ENCODE results near the gene ZNF597. TPM values are rescaled to one million over a fixed set of nuclear protein-coding genes. Genes with fewer than 3 reads are reported as not detected.

Gene ZNF597
- total RNA-seq, 1 experiment from 2014 or later, result 3.5 TPM

- H3K27me3 Mint-ChIP-seq (ENCODE audit: low read depth), result peaks cover 7% of the 10 kb centered on the region
- Histone ChIP-seq H4K5ac (ENCODE audit: insufficient read length, low read depth, low read length) (no peak overlapping the region), H4K91ac (ENCODE audit: insufficient read length, low read depth, low read length) (no peak overlapping the region), H2BK12ac (ENCODE audit: insufficient read length, low read depth, low read length) (no peak overlapping the region), H3K56ac (ENCODE audit: insufficient read length, low read depth, low read length) (no peak overlapping the region), H2BK120ac (ENCODE audit: low read depth, low read length, poor library complexity, severe bottlenecking) (no peak overlapping the region), H2AK5ac (ENCODE audit: insufficient read length, low read length) (no peak overlapping the region), H3K9ac (ENCODE audit: extremely low read depth, insufficient read length, low read length) (no peak overlapping the region), H4K20me1 (ENCODE audit: control insufficient read depth, insufficient read depth, insufficient read length) (no peaks in the 10 kb centered on the region), H3K9me3 (ENCODE audit: control insufficient read depth, low read depth, low read length) (peaks cover 73% of the 10 kb centered on the region), H2BK15ac (ENCODE audit: low read depth, low read length) (no peak overlapping the region), H2BK20ac (ENCODE audit: low read depth, low read length, poor library complexity, severe bottlenecking) (no peak overlapping the region), H3K14ac (ENCODE audit: insufficient read depth, low read length) (no peak overlapping the region), H3K27ac (ENCODE audit: insufficient read length, low read depth, low read length) (no peak overlapping the region), H3K4me2 (ENCODE audit: insufficient read depth, insufficient read length, low read length) (no peak overlapping the region), H3T11ph (ENCODE audit: low read length) (no peak overlapping the region), H4K8ac (replicated peaks; ENCODE audit: insufficient read length, low read depth, low read length) (no peak overlapping the region), H3K23ac (ENCODE audit: insufficient read length, low read depth, low read length) (no peak overlapping the region), H3K4me1 (ENCODE audit: insufficient read depth, low read length) (no peaks in the 10 kb centered on the region), H3K23me2 (ENCODE audit: insufficient read length, low read depth, low read length, poor library complexity, severe bottlenecking) (no peaks in the 10 kb centered on the region), H2AFZ (ENCODE audit: low read length) (no peak overlapping the region), H3K18ac (ENCODE audit: insufficient read length, low read depth, low read length) (no peak overlapping the region), H3K27me3 (ENCODE audit: insufficient read depth, low read length) (no peaks in the 10 kb centered on the region), H3K4ac (ENCODE audit: low read depth, low read length) (no peak overlapping the region), H3K79me2 (ENCODE audit: insufficient read depth, low read length) (no peaks in the 10 kb centered on the region), H3K79me1 (ENCODE audit: insufficient read depth, low read depth, low read length, poor library complexity, severe bottlenecking) (no peaks in the 10 kb centered on the region), H2BK5ac (ENCODE audit: insufficient read length, low read length) (no peak overlapping the region)
- no peak overlapping the region for H3K4me3 Mint-ChIP-seq
- H3K27ac Mint-ChIP-seq, result no peak overlapping the region
- H3K36me3 Mint-ChIP-seq (ENCODE audit: insufficient read depth in 1 of 3, low read depth in 3 of 3), result peaks cover 79 to 83% (median 79%) of the 10 kb centered on the region in 3 experiments
- no CpG with 5 or more reads among the region's 12 CpGs for WGBS (ENCODE audit: extremely low coverage, insufficient read length, low lambda C conversion rate)
- DNase-seq, result no peak
- H3K9me3 Mint-ChIP-seq, result peaks cover 86 to 92% of the 10 kb centered on the region in 2 experiments
- no peak for TF ChIP-seq CTCF (conservative IDR thresholded peaks at IDR 0.05)
- H3K4me1 Mint-ChIP-seq, result no peaks in the 10 kb centered on the region
These were observed 34.6 kb downstream of the ZNF597 start for GRCh38 chr16:3408561-3409197.

Data from H9 (cell line).